SJCRH30 (cell line): ENCODE results near the gene KCNJ6. TPM values are rescaled to one million over a fixed set of nuclear protein-coding genes. Genes with fewer than 3 reads are reported as not detected.
A peak's percentile ranks its signal among the peaks of the same experiment; 100 is the strongest.
"Not testable (repeated sequence)": the region's sequence is repeated elsewhere in the genome, so short reads cannot be mapped to it uniquely, and the experiment has no call there.

Experiments
- DNase-seq, 2 experiments: peaks; one replicate each; pipeline ENCODE4 v3.0.0-alpha.2; 2015 to 2020
- H3K27ac ChIP-seq: fragments of 250-450 bp; sonication (Bioruptor Pico); 2 replicates; pipeline ENCODE4 v1.5.1; 2020; ENCODE audit warnings: mild to moderate bottlenecking, moderate library complexity
- H3K27me3 ChIP-seq: fragments of 250-450 bp; sonication (Bioruptor Pico); 2 replicates; pipeline ENCODE4 v1.5.1; 2020; ENCODE audit warnings: mild to moderate bottlenecking, moderate library complexity
- H3K36me3 ChIP-seq: fragments of 250-450 bp; sonication (Bioruptor Pico); 2 replicates; pipeline ENCODE4 v1.5.1; 2020; ENCODE audit warnings: mild to moderate bottlenecking, moderate library complexity
- H3K4me1 ChIP-seq: fragments of 250-450 bp; sonication (Bioruptor Pico); 2 replicates; pipeline ENCODE4 v1.5.1; 2020; ENCODE audit warnings: mild to moderate bottlenecking, moderate library complexity
- H3K4me3 ChIP-seq: fragments of 250-450 bp; sonication (Bioruptor Pico); 2 replicates; pipeline ENCODE4 v1.5.1; 2020; ENCODE audit warnings: mild to moderate bottlenecking, moderate library complexity
- H3K9me3 ChIP-seq: fragments of 250-450 bp; sonication (Bioruptor Pico); replicated peaks from 2 replicates; pipeline ENCODE4 v1.5.1; 2020; ENCODE audit warnings: mild to moderate bottlenecking, moderate library complexity
- total RNA-seq: library from RNA; depleted of rRNA; stranded (reverse); fragments of >200 nt; shearing (Covaris generic); gene quantifications from 2 replicates; pipeline ENCODE4 v1.2.3, GENCODE V29; 2014

Gene KCNJ6
- total RNA-seq, 1 experiment from 2014 or later, result not detected

- Histone ChIP-seq H3K27ac (no peak overlapping the region), H3K9me3 (no peaks in the 10 kb centered on the region), H3K4me3 (no peak overlapping the region), H3K27me3 (no peaks in the 10 kb centered on the region), H3K36me3 (no peaks in the 10 kb centered on the region), H3K4me1 (no peaks in the 10 kb centered on the region)
- DNase-seq, result no peak
Observed at GRCh38 chr21:37748351-37748750, 167.9 kb downstream of the KCNJ6 start.

- no peak overlapping the region for H3K27ac ChIP-seq
- no peaks in the 10 kb centered on the region for H3K36me3 ChIP-seq
- H3K27me3 ChIP-seq, result no peaks in the 10 kb centered on the region
- H3K9me3 ChIP-seq, result no peaks in the 10 kb centered on the region
- H3K4me3 ChIP-seq, result no peak overlapping the region
- no peak for DNase-seq
- no peaks in the 10 kb centered on the region for H3K4me1 ChIP-seq
Observed at GRCh38 chr21:37746849-37747248, 169.4 kb downstream of the KCNJ6 start.

- Histone ChIP-seq H3K27me3 (no peaks in the 10 kb centered on the region), H3K27ac (no peak overlapping the region), H3K9me3 (no peaks in the 10 kb centered on the region), H3K4me3 (no peak overlapping the region), H3K36me3 (no peaks in the 10 kb centered on the region), H3K4me1 (no peaks in the 10 kb centered on the region)
- no peak for DNase-seq
Observed at GRCh38 chr21:37744551-37744950, 171.7 kb downstream of the KCNJ6 start.

- no peak for DNase-seq
- H3K4me3 ChIP-seq, result no peak overlapping the region
Observed at GRCh38 chr21:37742532-37742931, 173.7 kb downstream of the KCNJ6 start.

GRCh38 chr21:37742115-37742514, 174.1 kb downstream of the KCNJ6 start:
- no peak overlapping the region for H3K27ac ChIP-seq
- H3K4me1 ChIP-seq, result no peaks in the 10 kb centered on the region
- no peaks in the 10 kb centered on the region for H3K27me3 ChIP-seq
- H3K9me3 ChIP-seq, result no peaks in the 10 kb centered on the region
- H3K36me3 ChIP-seq, result no peaks in the 10 kb centered on the region
- H3K4me3 ChIP-seq, result no peak overlapping the region
- DNase-seq, result no peak

More at GRCh38 chr21:37742532-37742931, 173.7 kb downstream of the KCNJ6 start:
- no peaks in the 10 kb centered on the region for H3K4me1 ChIP-seq
- no peaks in the 10 kb centered on the region for H3K27me3 ChIP-seq
- no peaks in the 10 kb centered on the region for H3K9me3 ChIP-seq
- H3K27ac ChIP-seq, result no peak overlapping the region
- H3K36me3 ChIP-seq, result no peaks in the 10 kb centered on the region

GRCh38 chr21:37737996-37738395, 178.3 kb downstream of the KCNJ6 start:
- H3K4me3 ChIP-seq, result no peak overlapping the region
- no peaks in the 10 kb centered on the region for H3K36me3 ChIP-seq
- no peaks in the 10 kb centered on the region for H3K27me3 ChIP-seq
- no peak for DNase-seq
- H3K4me1 ChIP-seq, result no peaks in the 10 kb centered on the region
- H3K9me3 ChIP-seq, result no peaks in the 10 kb centered on the region
- H3K27ac ChIP-seq, result no peak overlapping the region

- no peaks in the 10 kb centered on the region for H3K36me3 ChIP-seq
- H3K4me1 ChIP-seq, result no peaks in the 10 kb centered on the region
- DNase-seq, result no peak
- no peak overlapping the region for H3K27ac ChIP-seq
- H3K9me3 ChIP-seq, result no peaks in the 10 kb centered on the region
- H3K4me3 ChIP-seq, result no peak overlapping the region
- no peaks in the 10 kb centered on the region for H3K27me3 ChIP-seq
Observed at GRCh38 chr21:37737507-37737906, 178.8 kb downstream of the KCNJ6 start.

GRCh38 chr21:37734846-37735245, 181.4 kb downstream of the KCNJ6 start:
- Histone ChIP-seq H3K27me3 (no peaks in the 10 kb centered on the region), H3K4me3 (no peak overlapping the region), H3K36me3 (no peaks in the 10 kb centered on the region), H3K9me3 (no peaks in the 10 kb centered on the region), H3K4me1 (no peaks in the 10 kb centered on the region), H3K27ac (no peak overlapping the region)
- no peak for DNase-seq

- H3K4me1 ChIP-seq, result no peaks in the 10 kb centered on the region
- DNase-seq, result no peak
- H3K4me3 ChIP-seq, result no peak overlapping the region
- H3K36me3 ChIP-seq, result no peaks in the 10 kb centered on the region
- no peaks in the 10 kb centered on the region for H3K9me3 ChIP-seq
- H3K27me3 ChIP-seq, result no peaks in the 10 kb centered on the region
- H3K27ac ChIP-seq, result no peak overlapping the region
Observed at GRCh38 chr21:37732927-37733326, 183.3 kb downstream of the KCNJ6 start.

- H3K36me3 ChIP-seq, result no peaks in the 10 kb centered on the region
- H3K4me1 ChIP-seq, result no peaks in the 10 kb centered on the region
- no peak overlapping the region for H3K4me3 ChIP-seq
- no peaks in the 10 kb centered on the region for H3K9me3 ChIP-seq
- H3K27me3 ChIP-seq, result no peaks in the 10 kb centered on the region
- H3K27ac ChIP-seq, result no peak overlapping the region
- DNase-seq, result no peak
Observed at GRCh38 chr21:37724201-37724600, 192.1 kb downstream of the KCNJ6 start.

GRCh38 chr21:37717534-37717933, 198.7 kb downstream of the KCNJ6 start:
- no peaks in the 10 kb centered on the region for H3K27me3 ChIP-seq
- H3K27ac ChIP-seq, result no peak overlapping the region
- DNase-seq, result no peak
- no peak overlapping the region for H3K4me3 ChIP-seq
- H3K36me3 ChIP-seq, result no peaks in the 10 kb centered on the region
- H3K9me3 ChIP-seq, result no peaks in the 10 kb centered on the region
- H3K4me1 ChIP-seq, result no peaks in the 10 kb centered on the region

- not testable (repeated sequence) for H3K36me3 ChIP-seq, H3K9me3 ChIP-seq, H3K27ac ChIP-seq, H3K27me3 ChIP-seq, DNase-seq, H3K4me3 ChIP-seq
- peaks cover 22% of the 10 kb centered on the region for H3K4me1 ChIP-seq
Observed at GRCh38 chr21:37712569-37712934, 203.7 kb downstream of the KCNJ6 start.

- Histone ChIP-seq H3K36me3 (no peaks in the 10 kb centered on the region), H3K4me3 (no peak overlapping the region), H3K9me3 (no peaks in the 10 kb centered on the region), H3K27me3 (no peaks in the 10 kb centered on the region), H3K4me1 (peaks cover 22% of the 10 kb centered on the region), H3K27ac (no peak overlapping the region)
- DNase-seq, result peak; percentile 61 to 82
Observed at GRCh38 chr21:37711836-37712568, 204.3 kb downstream of the KCNJ6 start.

GRCh38 chr21:37711286-37711829, 204.9 kb downstream of the KCNJ6 start:
- H3K27ac ChIP-seq, result peak overlapping the region; percentile 12; the same call in 1 of the 2 replicates
- H3K9me3 ChIP-seq, result no peaks in the 10 kb centered on the region
- H3K27me3 ChIP-seq, result no peaks in the 10 kb centered on the region
- peak overlapping the region; percentile 28 for H3K4me3 ChIP-seq
- DNase-seq, result peak; percentile 41 to 73
- H3K36me3 ChIP-seq, result no peaks in the 10 kb centered on the region
- peaks cover 22% of the 10 kb centered on the region for H3K4me1 ChIP-seq

GRCh38 chr21:37710546-37711285, 205.5 kb downstream of the KCNJ6 start:
- H3K4me3 ChIP-seq, result peak overlapping the region; percentile 28
- H3K27me3 ChIP-seq, result no peaks in the 10 kb centered on the region
- H3K27ac ChIP-seq, result peak overlapping the region; percentile 12; the same call in 1 of the 2 replicates
- no peaks in the 10 kb centered on the region for H3K9me3 ChIP-seq
- H3K36me3 ChIP-seq, result no peaks in the 10 kb centered on the region
- DNase-seq, result peak; percentile 52 to 72
- peaks cover 22% of the 10 kb centered on the region for H3K4me1 ChIP-seq
